Stimulated activated CD8-positive, alpha-beta memory T cell treated with anti-CD3 and anti-CD28 coated beads, Interleukin-2, amount 100 ng/mL, for 1 hour (primary cell): ENCODE measurements around the gene PCYT2.

Source experiments
- DNase-seq, 2 donors: peaks; one replicate each; pipeline ENCODE4 v3.0.0-alpha.2; 2020; ENCODE audit warnings: low read depth in 2 of 2

PCYT2 gene

DNA sequence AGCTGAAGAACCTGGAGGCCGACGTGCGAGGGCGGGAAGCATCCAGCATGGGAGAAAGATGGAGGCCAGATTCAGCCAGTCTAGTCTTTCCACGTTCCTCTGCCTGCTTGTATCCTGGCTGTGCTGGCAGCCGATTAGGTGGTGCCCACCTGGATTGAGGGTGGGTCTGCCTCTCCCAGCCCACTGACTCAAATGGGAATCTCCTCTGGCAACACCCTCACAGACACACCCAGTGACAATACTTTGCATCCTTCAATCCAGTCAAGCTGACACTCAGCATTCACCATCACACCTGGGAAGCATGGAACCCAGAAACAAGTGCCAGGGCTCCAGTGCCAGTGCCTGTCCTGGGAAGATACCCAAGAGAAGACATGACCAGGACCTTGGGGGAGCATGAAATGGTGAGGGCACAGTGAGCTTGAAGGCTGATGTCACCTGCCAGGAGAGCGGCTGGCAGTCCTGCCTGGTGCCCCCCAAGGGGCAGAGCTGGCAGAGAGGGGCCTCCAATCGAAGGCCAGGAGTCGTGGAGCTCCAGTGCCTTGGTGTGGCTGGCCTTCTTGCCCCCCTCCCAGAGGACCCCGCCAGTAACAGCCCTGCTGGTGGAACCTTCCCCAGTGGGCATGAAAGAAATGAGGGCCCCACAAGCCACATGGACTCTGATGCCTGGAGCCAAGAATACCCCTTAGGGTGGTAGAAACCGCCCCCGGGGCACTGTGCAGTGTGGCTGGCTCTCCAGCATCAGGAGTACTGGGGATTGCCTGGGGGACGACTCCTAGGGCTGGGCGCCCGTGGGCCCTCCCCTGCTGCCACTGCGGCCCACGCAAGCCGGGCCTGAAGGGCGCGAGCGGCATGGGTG, 9.8 kb downstream of the PCYT2 start:
- no peak for DNase-seq

GRCh38 chr17:81900181-81900820, 10.9 kb downstream of the PCYT2 start:
- DNase-seq = no peak

DNA sequence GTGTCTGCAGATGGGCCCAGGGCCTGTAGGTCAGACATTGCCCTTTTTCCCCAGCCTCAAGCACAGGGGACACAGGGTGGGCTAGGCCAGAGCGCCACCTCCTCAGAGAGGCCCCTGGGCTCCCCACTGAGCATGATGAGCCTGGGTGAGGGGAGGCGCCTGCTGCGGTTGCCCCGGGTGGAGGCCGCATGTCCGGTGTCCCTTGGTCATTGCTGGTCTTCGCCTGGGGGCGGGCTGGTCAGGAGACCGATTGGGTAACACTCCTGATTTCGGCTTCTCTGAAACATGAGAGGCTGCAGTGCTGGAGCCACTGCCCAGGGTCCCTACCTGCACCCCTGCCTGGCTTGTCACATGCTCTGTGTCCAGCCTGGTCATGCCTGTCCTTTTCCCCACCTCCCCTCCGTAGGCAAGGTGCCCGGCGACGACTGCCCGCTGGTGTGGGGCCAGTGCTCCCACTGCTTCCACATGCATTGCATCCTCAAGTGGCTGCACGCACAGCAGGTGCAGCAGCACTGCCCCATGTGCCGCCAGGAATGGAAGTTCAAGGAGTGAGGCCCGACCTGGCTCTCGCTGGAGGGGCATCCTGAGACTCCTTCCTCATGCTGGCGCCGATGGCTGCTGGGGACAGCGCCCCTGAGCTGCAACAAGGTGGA, 11.6 kb downstream of the PCYT2 start:
- no peak for DNase-seq

DNA sequence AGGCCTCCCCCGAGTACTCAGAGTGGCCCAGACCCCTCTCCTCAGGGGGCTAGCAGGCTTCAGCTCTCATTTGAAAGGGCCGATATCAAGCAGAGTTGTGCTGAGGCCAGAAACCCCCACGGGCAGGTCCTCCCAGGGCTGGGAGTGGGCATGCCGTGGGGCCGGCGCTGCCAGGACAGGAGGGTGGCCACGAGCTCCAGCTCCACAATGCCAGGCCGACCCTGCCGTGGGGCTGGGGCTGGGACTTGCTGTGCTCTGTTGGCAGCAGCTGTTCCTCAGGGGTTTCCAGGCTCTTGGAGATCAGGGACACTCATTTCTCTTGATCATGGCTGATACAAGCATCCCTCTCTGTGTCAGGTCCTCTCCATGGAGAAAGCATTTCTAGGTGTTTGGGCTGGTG, 12.3 kb downstream of the PCYT2 start:
- DNase-seq = no peak

GRCh38 chr17:81898029-81898866, 13.0 kb downstream of the PCYT2 start:
- no peak for DNase-seq

GRCh38 chr17:81895400-81895799, 15.8 kb downstream of the PCYT2 start:
- DNase-seq = no peak

DNA sequence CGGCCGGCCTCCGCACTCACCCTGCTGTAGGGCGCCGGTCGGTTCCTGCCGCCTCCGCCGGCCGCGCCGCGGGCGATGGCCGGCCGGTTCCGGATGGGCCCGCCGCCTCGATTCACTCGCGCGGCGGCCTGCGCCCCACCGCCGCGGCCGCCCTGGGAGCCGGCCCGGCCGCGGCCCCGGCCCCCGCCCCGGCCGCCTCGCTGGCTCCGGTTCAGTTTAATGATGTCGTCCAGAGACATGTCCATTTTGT, 20.0 kb downstream of the PCYT2 start:
- no peak for DNase-seq

DNA sequence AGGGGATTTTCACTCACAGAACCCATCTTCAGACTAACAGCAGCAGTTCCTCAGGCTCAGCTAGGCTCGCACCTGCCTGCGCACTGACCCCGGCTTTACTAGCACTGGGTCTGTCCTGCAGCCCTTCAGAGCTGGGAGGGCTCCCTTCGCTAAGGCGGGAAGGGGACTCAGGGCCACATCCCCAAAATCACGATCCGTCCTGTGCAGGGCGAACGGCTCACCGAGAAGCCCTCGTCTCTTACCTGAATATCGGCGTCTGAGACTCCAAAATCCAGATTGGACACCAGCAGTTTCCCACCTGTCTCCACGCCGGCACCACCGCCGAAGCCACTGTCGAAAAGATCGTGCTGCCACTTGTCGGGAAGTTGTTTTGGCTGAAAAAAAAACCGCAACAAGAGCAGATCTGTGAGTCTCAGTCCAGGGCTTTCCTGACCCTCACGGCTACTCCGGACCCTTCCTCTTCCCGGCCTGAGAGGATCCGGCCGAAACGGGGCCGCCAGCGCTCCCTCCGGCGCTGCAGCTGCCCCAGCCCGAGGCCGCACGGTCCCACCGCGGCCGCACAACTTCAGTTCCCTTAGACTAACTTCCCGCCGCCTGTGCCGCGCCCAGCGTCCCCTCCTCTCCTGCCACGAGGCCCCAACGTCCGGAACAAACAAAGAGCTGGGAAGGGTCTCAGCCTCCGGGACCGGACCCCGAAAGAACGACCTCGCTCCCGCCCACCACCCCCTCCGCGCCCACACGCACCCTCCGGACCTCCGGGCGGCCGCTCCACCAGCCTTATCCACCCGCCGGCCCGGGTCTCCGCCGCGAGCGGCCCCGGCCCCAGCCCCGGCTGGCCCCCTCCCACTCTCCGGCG, 20.5 kb downstream of the PCYT2 start:
- no peak for DNase-seq

GRCh38 chr17:81889602-81890001, 21.6 kb downstream of the PCYT2 start:
- DNase-seq = no peak

DNA sequence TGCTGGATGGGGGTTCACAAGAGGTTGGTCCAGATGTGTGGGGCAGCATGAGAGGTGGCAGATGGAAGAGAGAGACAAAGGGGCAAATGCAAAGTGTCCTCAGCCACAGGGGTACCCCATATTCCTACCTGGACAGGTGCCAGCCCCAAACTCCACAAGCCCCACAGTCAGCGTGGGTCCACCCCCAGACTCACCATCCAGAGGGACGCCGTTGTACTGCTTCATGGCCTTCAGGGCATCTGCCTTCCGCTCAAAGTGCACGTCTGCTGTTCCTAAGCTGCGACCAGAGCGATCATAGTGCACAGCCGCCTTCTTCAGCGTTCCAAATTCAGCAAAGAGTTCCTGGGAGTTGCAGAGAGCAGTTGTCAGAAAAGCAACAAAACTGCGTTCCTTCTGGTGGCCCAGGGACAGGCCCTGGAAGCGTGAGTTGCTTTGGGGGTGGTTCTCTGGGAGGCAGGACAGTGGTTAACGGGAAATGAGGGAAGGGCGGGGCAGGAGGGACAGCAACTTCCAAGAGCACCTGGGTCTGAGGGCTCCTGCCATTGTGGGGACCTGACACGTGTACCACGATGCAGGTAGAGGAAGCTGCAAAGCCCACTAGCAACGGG, 22.1 kb downstream of the PCYT2 start:
- no peak for DNase-seq

DNA sequence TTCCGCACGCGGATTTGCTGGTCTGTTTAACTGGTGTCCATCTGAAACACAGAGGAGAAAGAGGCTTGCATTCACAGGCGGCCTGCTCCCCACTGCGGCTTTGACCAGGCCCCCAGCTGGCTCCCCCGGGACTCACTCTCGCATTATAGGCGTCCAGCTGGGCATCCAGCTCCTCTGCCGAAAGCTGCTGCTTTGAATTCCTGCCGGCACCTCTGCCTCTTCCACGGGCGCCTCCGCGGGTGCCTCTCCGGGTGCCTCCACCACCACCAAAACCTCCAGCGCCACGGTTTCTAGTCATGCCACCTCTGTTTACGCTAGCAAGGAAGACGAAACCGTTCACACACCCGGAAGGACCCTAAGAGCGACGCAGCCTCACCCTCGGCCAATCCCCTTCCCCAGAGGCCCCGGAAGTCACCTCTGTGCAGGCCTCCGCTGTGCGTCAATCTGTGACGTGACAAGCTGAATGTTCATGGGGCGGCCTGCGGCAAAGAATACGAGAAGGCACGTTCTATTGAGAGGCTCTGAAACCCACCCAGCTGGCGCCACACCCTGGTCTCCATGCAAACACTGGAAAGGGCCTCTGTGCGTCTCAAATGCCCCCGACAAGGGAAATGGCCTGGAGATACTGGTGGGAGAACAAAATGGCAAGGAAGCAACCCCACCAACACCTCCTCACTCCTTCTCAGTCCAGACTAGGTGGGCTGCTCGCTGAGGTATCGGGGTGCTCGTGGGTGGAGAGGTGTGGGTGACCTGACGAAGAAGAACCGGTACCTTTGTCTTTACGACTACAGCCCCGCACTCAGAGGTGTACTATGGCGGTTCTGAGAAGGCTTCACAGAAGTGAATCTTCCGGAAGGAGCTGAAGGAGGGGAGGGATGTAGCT, 22.9 kb downstream of the PCYT2 start:
- no peak for DNase-seq

DNA sequence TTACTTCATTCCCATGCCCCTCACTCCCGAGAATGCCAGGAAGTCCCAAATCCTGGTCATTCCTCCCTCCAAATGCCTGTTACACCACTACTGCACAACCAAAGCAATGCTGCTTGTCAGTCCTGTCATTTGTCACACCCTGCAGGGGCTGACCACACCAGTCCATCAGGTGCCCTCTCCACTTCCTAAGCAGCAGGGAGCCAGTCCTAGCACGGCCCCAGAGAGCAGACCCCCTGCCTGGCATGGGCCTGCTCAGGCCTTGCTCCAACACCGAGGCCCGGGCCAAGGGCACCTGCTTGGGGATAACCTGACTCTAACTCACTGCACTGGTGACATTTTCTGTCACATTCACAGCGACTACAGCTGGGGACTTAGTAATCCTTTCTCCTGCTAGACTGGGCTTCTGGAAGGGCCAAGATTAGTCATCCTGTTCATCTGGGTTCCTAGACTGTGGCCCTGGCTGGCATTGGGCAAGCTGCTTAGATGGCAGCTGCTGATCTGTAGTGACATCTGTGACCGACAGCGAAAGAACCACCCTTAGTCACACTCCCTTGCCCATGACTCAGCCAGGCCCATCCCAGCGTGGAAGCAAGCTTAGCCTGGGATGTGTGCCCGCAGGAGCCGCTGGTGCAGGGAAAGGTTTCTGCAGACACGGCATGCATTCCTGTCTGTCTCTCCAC, 25.2 kb downstream of the PCYT2 start:
- DNase-seq = no peak

- no peak for DNase-seq
Observed at GRCh38 chr17:81885454-81885853, 25.7 kb downstream of the PCYT2 start.

DNA sequence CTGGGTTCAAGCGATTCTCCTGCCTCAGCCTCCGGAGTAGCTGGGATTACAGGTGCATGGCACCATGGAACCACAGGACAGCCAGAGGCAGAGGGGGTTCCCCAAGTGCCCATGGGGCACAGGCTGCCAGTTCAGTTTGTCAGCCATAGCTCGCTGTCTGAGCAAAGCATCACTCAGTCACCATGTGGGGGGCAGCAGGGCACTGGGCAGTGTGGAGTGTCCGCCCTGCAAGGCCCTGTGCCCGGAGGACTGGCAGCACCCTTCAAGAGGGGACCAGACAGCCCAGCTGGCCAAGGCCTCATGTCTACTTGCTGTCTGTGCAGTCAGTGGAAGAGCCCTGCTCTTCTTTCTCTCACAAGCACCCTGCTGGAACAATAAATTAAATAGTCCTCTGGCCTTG, 26.2 kb downstream of the PCYT2 start:
- DNase-seq = no peak

DNA sequence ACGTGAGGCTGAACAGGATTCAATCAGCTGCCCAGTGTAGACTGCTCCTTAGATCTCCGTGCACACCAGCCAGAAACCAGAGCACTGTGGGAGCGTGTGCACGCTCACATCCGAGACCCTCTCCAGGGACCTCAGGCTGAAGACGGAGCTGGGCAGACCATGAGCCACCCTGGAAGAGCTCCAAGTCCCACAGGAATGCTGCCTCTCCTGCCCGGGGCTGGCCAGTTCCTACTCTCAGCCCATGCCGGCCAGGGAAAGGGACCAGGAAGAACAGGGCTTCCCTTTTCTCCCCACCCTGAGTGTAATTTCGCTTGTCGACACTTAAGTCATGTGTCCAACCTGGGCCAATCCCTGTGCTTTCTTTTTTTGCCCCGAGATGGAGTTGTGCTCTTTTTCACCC, 26.7 kb downstream of the PCYT2 start:
- no peak for DNase-seq

DNA sequence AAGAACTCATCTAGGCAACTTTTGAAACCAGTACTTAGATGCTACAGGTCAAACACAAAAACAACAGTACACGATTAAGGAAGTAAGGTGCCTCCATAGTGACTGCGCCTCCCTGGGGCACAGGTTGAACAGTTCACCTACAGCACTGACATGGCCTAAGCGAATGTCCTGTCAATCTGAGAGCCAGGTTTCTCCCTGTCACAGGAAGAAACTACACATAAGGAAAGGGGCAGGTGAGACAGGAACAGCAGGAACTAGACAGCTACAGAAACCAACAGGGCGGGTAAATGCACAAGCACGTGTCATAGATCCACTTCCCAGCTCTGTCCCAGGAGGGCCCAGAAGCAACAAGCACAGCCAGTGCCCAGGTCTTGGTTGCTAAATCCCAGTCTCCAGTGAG, 32.1 kb downstream of the PCYT2 start:
- no peak for DNase-seq

- no peak for DNase-seq
Observed at GRCh38 chr17:81878294-81878693, 32.9 kb downstream of the PCYT2 start.

DNA sequence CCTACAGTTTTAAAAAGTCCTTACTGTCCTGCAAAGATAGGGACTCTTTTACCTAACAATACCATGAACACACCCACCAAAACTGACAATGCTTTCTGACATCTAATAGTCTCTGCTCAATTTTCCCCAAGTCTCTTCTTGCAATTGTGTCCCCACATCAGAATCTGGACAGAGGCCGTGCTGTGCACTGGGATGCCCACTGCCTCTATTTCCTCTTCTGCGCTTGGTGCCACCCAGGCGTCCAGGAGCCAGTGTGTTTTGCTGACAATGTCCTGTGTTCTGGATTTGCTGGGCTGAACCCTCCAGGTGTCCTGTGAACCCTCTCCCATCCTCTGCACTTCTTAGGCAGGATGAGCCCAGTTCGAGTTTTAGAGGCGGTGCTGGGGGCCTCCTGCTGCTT, 33.6 kb downstream of the PCYT2 start:
- DNase-seq = no peak
